Measurements from ENCODE around the gene CHD8.
"Not testable (repeated sequence)": the region's sequence is repeated elsewhere in the genome, so short reads cannot be mapped to it uniquely, and the experiment has no call there.

CHD8 gene

GRCh38 chr14:21382886-21383847, 72.8 kb downstream of the CHD8 start:
- DNase-seq (ENCODE audit: low read depth in 1 of 2, low spot score in 1 of 2) = peak; percentile 2 to 39
- TF ChIP-seq JUND (IDR thresholded peaks at IDR 0.05; ENCODE audit: low read depth) = no peak
- in situ Hi-C loops (cut with HindIII; ENCODE audit: low pct_unique_long_range_greater_than_20kb, low sequenced_read_pairs) = no loop called here

GRCh38 chr14:21382095-21382494, 73.8 kb downstream of the CHD8 start:
- TF ChIP-seq JUND (IDR thresholded peaks at IDR 0.05; ENCODE audit: low read depth) = no peak
- in situ Hi-C loops (cut with HindIII; ENCODE audit: low pct_unique_long_range_greater_than_20kb, low sequenced_read_pairs) = no loop called here
- DNase-seq (ENCODE audit: low read depth in 1 of 2, low spot score in 1 of 2) = no peak

- no peak for DNase-seq (ENCODE audit: low read depth in 1 of 2, low spot score in 1 of 2)
- TF ChIP-seq JUND (IDR thresholded peaks at IDR 0.05; ENCODE audit: low read depth) = no peak
- in situ Hi-C loops (cut with HindIII; ENCODE audit: low pct_unique_long_range_greater_than_20kb, low sequenced_read_pairs) = no loop called here
Measured at GRCh38 chr14:21379338-21379737, 76.6 kb downstream of the CHD8 start.

- no peak for DNase-seq (ENCODE audit: low read depth in 1 of 2, low spot score in 1 of 2)
- in situ Hi-C loops (cut with HindIII; ENCODE audit: low pct_unique_long_range_greater_than_20kb, low sequenced_read_pairs) = no loop called here
- TF ChIP-seq JUND (IDR thresholded peaks at IDR 0.05; ENCODE audit: low read depth) = no peak
Measured at GRCh38 chr14:21373980-21374379, 81.9 kb downstream of the CHD8 start.

- DNase-seq (ENCODE audit: low read depth in 1 of 2, low spot score in 1 of 2); in situ Hi-C loops (cut with HindIII; ENCODE audit: low pct_unique_long_range_greater_than_20kb, low sequenced_read_pairs): not testable (repeated sequence)
Measured at GRCh38 chr14:21372814-21373213, 83.1 kb downstream of the CHD8 start.

GRCh38 chr14:21369949-21370679, 85.8 kb downstream of the CHD8 start:
- no peak for DNase-seq (ENCODE audit: low read depth in 1 of 2, low spot score in 1 of 2)
- in situ Hi-C loops (cut with HindIII; ENCODE audit: low pct_unique_long_range_greater_than_20kb, low sequenced_read_pairs) = no loop called here
- no peak for TF ChIP-seq JUND (IDR thresholded peaks at IDR 0.05; ENCODE audit: low read depth)

GRCh38 chr14:21367582-21368144, 88.3 kb downstream of the CHD8 start:
- DNase-seq (ENCODE audit: low read depth in 1 of 2, low spot score in 1 of 2) = no peak
- no peak for TF ChIP-seq JUND (IDR thresholded peaks at IDR 0.05; ENCODE audit: low read depth)
- in situ Hi-C loops (cut with HindIII; ENCODE audit: low pct_unique_long_range_greater_than_20kb, low sequenced_read_pairs) = no loop called here

GRCh38 chr14:21356511-21356910, 99.4 kb downstream of the CHD8 start:
- in situ Hi-C loops (cut with HindIII; ENCODE audit: low pct_unique_long_range_greater_than_20kb, low sequenced_read_pairs) = no loop called here
- no peak for TF ChIP-seq JUND (IDR thresholded peaks at IDR 0.05; ENCODE audit: low read depth)
- no peak for DNase-seq (ENCODE audit: low read depth in 1 of 2, low spot score in 1 of 2)

GRCh38 chr14:21352587-21352986, 103.3 kb downstream of the CHD8 start:
- DNase-seq (ENCODE audit: low read depth in 1 of 2, low spot score in 1 of 2) = no peak
- TF ChIP-seq JUND (IDR thresholded peaks at IDR 0.05; ENCODE audit: low read depth) = no peak
- in situ Hi-C loops (cut with HindIII; ENCODE audit: low pct_unique_long_range_greater_than_20kb, low sequenced_read_pairs) = no loop called here

- no peak for TF ChIP-seq JUND (IDR thresholded peaks at IDR 0.05; ENCODE audit: low read depth)
- DNase-seq (ENCODE audit: low read depth in 1 of 2, low spot score in 1 of 2) = no peak
- in situ Hi-C loops (cut with HindIII; ENCODE audit: low pct_unique_long_range_greater_than_20kb, low sequenced_read_pairs) = no loop called here
Measured at GRCh38 chr14:21350539-21350938, 105.4 kb downstream of the CHD8 start.

- no peak for TF ChIP-seq JUND (IDR thresholded peaks at IDR 0.05; ENCODE audit: low read depth)
- DNase-seq (ENCODE audit: low read depth in 1 of 2, low spot score in 1 of 2) = no peak
- in situ Hi-C loops (cut with HindIII; ENCODE audit: low pct_unique_long_range_greater_than_20kb, low sequenced_read_pairs) = no loop called here
Measured at GRCh38 chr14:21347201-21347600, 108.7 kb downstream of the CHD8 start.

- DNase-seq (ENCODE audit: low read depth in 1 of 2, low spot score in 1 of 2) = peak in 1 of 2 experiments; percentile 82
- in situ Hi-C loops (cut with HindIII; ENCODE audit: low pct_unique_long_range_greater_than_20kb, low sequenced_read_pairs) = no loop called here
- peak; percentile 62 for TF ChIP-seq JUND (IDR thresholded peaks at IDR 0.05; ENCODE audit: low read depth)
Measured at GRCh38 chr14:21346532-21347135, 109.3 kb downstream of the CHD8 start.

Measured in T47D (cell line).